SK-N-SH treated with all-trans-retinoic acid at 6 μM for 48 hours (cell line): ENCODE data around the gene USP28.

Experiments used
- ATAC-seq: fragments of 200-7000 bp; cut with Tn5 transposase; 3 replicates; pipeline ENCODE4 v1.9.1; 2020; ENCODE audit warnings: mild to moderate bottlenecking, moderate library complexity
- ARNTL ChIP-seq: fragments of 450-650 bp; formaldehyde crosslinking; IDR thresholded peaks from 2 replicates; pipeline ENCODE4 v1.5.0; 2020; ENCODE audit warnings: low read depth, mild to moderate bottlenecking, moderate library complexity, borderline replicate concordance
- CSDC2 ChIP-seq: fragments of 250-450 bp; sonication (Bioruptor Pico); IDR thresholded peaks from 2 replicates; pipeline ENCODE4 v1.5.0; 2020; ENCODE audit warnings: mild to moderate bottlenecking, moderate library complexity
- ESRRG ChIP-seq: fragments of 250-450 bp; sonication (Bioruptor Pico); IDR thresholded peaks from 2 replicates; pipeline ENCODE4 v1.6.1; 2021; ENCODE audit warnings: mild to moderate bottlenecking
- GLIS3 ChIP-seq: fragments of 250-450 bp; sonication (Bioruptor Pico); IDR thresholded peaks from 2 replicates; pipeline ENCODE4 v1.5.0; 2020; ENCODE audit warnings: mild to moderate bottlenecking, moderate library complexity
- ISL1 ChIP-seq: fragments of 250-450 bp; sonication (Bioruptor Pico); IDR thresholded peaks from 2 replicates; pipeline ENCODE4 v2.1.2; 2022; ENCODE audit warnings: mild to moderate bottlenecking, moderate library complexity
- OSR1 ChIP-seq: fragments of 250-450 bp; sonication (Bioruptor Pico); IDR thresholded peaks from 2 replicates; pipeline ENCODE4 v1.8.0; 2022; ENCODE audit warnings: moderate library complexity, mild to moderate bottlenecking, inconsistent platforms
- PPARA ChIP-seq: fragments of 250-450 bp; sonication (Bioruptor Pico); IDR thresholded peaks from 2 replicates; pipeline ENCODE4 v1.5.0; 2020; ENCODE audit warnings: mild to moderate bottlenecking, borderline replicate concordance
- RARB ChIP-seq: fragments of 250-450 bp; sonication (Bioruptor Pico); IDR thresholded peaks from 2 replicates; pipeline ENCODE4 v1.8.0; 2021; ENCODE audit warnings: mild to moderate bottlenecking, moderate library complexity
- SNAI2 ChIP-seq: fragments of 250-450 bp; sonication (Bioruptor Pico); IDR thresholded peaks from 2 replicates; pipeline ENCODE4 v1.5.0; 2020; ENCODE audit warnings: mild to moderate bottlenecking, moderate library complexity
- TCF4 ChIP-seq: fragments of 250-450 bp; sonication (Bioruptor Pico); IDR thresholded peaks from 2 replicates; pipeline ENCODE4 v1.8.0; 2021; ENCODE audit warnings: mild to moderate bottlenecking, moderate library complexity, borderline replicate concordance
- TOX ChIP-seq: fragments of 250-450 bp; sonication (Bioruptor Pico); IDR thresholded peaks from 2 replicates; pipeline ENCODE4 v1.8.0; 2021; ENCODE audit warnings: mild to moderate bottlenecking, moderate library complexity, borderline replicate concordance
- ZC3H10 ChIP-seq: fragments of 250-450 bp; sonication (Bioruptor Pico); IDR thresholded peaks from 2 replicates; pipeline ENCODE4 v1.5.1; 2021; ENCODE audit warnings: mild to moderate bottlenecking, moderate library complexity
- ZFP3 ChIP-seq: fragments of 250-450 bp; sonication (Bioruptor Pico); IDR thresholded peaks from 2 replicates; pipeline ENCODE4 v1.5.0; 2020; ENCODE audit warnings: mild to moderate bottlenecking, moderate library complexity
- ZFP30 ChIP-seq: fragments of 450-650 bp; formaldehyde crosslinking; IDR thresholded peaks from 2 replicates; pipeline ENCODE4 v1.5.0; 2022; ENCODE audit warnings: mild to moderate bottlenecking, moderate library complexity
- ZNF565 ChIP-seq: fragments of 450-650 bp; formaldehyde crosslinking; conservative IDR thresholded peaks from 2 replicates; pipeline ENCODE4 v1.5.0; 2020; ENCODE audit warnings: low read depth, mild to moderate bottlenecking, moderate library complexity
- ZNF70 ChIP-seq: fragments of 450-650 bp; formaldehyde crosslinking; IDR thresholded peaks from 2 replicates; pipeline ENCODE4 v1.5.0; 2020; ENCODE audit warnings: mild to moderate bottlenecking, moderate library complexity
- ZNF8 ChIP-seq: fragments of 450-650 bp; formaldehyde crosslinking; IDR thresholded peaks from 2 replicates; pipeline ENCODE4 v1.5.0; 2020; ENCODE audit warnings: mild to moderate bottlenecking, moderate library complexity
- TF ChIP-seq, protein P1 (sequence below): fragments of 250-450 bp; sonication (Bioruptor Pico); IDR thresholded peaks from 2 replicates; pipeline ENCODE4 v1.5.0; 2020; ENCODE audit warnings: mild to moderate bottlenecking, moderate library complexity
- TF ChIP-seq, protein P2 (sequence below): fragments of 250-450 bp; sonication (Bioruptor Pico); IDR thresholded peaks from 2 replicates; pipeline ENCODE4 v1.5.1; 2020; ENCODE audit warnings: low read depth, mild to moderate bottlenecking, moderate library complexity
- TF ChIP-seq, protein P3 (sequence below): fragments of 250-450 bp; sonication (Bioruptor Pico); IDR thresholded peaks from 2 replicates; pipeline ENCODE4 v1.8.0; 2020; ENCODE audit warnings: mild to moderate bottlenecking, moderate library complexity, borderline replicate concordance
- TF ChIP-seq, protein P4 (sequence below): fragments of 250-450 bp; sonication (Bioruptor Pico); IDR thresholded peaks from 2 replicates; pipeline ENCODE4 v1.8.0; 2021; ENCODE audit warnings: low read depth, mild to moderate bottlenecking, moderate library complexity, borderline replicate concordance
- TF ChIP-seq, protein P5 (sequence below): fragments of 250-450 bp; sonication (Bioruptor Pico); IDR thresholded peaks from 2 replicates; pipeline ENCODE4 v1.5.1; 2021; ENCODE audit warnings: mild to moderate bottlenecking, moderate library complexity

Gene USP28

DNA sequence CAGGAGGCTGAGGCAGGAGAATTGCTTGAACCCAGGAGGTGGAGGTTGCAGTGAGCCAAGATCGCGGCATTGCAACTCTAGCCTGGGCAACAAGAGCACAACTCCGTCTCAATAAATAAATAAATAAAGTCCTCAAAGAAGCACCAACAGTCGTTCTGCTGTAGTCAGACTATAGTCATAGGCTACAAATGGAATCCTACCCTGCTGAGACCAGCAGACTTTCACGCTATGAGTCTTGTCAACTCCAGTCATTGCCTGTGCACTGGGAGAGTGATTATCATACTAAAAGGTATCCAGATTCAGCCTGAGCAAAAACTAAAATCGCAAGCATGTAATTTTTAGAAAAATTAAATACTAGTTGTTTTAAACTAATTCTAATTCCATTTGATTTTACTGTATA is 19.6 kb downstream of the USP28 start:
- no peak for ATAC-seq
- no peak for TF ChIP-seq ZC3H10 (CRISPR knock-in tag)
- no peak for TF ChIP-seq RARB (CRISPR knock-in tag)
- TF ChIP-seq, protein P1, sequence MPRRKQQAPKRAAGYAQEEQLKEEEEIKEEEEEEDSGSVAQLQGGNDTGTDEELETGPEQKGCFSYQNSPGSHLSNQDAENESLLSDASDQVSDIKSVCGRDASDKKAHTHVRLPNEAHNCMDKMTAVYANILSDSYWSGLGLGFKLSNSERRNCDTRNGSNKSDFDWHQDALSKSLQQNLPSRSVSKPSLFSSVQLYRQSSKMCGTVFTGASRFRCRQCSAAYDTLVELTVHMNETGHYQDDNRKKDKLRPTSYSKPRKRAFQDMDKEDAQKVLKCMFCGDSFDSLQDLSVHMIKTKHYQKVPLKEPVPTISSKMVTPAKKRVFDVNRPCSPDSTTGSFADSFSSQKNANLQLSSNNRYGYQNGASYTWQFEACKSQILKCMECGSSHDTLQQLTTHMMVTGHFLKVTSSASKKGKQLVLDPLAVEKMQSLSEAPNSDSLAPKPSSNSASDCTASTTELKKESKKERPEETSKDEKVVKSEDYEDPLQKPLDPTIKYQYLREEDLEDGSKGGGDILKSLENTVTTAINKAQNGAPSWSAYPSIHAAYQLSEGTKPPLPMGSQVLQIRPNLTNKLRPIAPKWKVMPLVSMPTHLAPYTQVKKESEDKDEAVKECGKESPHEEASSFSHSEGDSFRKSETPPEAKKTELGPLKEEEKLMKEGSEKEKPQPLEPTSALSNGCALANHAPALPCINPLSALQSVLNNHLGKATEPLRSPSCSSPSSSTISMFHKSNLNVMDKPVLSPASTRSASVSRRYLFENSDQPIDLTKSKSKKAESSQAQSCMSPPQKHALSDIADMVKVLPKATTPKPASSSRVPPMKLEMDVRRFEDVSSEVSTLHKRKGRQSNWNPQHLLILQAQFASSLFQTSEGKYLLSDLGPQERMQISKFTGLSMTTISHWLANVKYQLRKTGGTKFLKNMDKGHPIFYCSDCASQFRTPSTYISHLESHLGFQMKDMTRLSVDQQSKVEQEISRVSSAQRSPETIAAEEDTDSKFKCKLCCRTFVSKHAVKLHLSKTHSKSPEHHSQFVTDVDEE: no peak
- TF ChIP-seq TCF4: no peak
- no peak for TF ChIP-seq OSR1 (CRISPR knock-in tag)
- TF ChIP-seq, protein P2, sequence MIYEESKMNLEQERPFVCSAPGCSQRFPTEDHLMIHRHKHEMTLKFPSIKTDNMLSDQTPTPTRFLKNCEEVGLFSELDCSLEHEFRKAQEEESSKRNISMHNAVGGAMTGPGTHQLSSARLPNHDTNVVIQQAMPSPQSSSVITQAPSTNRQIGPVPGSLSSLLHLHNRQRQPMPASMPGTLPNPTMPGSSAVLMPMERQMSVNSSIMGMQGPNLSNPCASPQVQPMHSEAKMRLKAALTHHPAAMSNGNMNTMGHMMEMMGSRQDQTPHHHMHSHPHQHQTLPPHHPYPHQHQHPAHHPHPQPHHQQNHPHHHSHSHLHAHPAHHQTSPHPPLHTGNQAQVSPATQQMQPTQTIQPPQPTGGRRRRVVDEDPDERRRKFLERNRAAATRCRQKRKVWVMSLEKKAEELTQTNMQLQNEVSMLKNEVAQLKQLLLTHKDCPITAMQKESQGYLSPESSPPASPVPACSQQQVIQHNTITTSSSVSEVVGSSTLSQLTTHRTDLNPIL (CRISPR knock-in tag): no peak
- TF ChIP-seq CSDC2 (CRISPR knock-in tag): no peak
- no peak for TF ChIP-seq ZFP3 (CRISPR knock-in tag)
- TF ChIP-seq GLIS3: no peak
- TF ChIP-seq PPARA (CRISPR knock-in tag): no peak
- TF ChIP-seq ZNF8 (CRISPR knock-in tag): no peak
- TF ChIP-seq, protein P3, sequence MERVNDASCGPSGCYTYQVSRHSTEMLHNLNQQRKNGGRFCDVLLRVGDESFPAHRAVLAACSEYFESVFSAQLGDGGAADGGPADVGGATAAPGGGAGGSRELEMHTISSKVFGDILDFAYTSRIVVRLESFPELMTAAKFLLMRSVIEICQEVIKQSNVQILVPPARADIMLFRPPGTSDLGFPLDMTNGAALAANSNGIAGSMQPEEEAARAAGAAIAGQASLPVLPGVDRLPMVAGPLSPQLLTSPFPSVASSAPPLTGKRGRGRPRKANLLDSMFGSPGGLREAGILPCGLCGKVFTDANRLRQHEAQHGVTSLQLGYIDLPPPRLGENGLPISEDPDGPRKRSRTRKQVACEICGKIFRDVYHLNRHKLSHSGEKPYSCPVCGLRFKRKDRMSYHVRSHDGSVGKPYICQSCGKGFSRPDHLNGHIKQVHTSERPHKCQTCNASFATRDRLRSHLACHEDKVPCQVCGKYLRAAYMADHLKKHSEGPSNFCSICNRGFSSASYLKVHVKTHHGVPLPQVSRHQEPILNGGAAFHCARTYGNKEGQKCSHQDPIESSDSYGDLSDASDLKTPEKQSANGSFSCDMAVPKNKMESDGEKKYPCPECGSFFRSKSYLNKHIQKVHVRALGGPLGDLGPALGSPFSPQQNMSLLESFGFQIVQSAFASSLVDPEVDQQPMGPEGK (CRISPR knock-in tag): no peak
- TF ChIP-seq, protein P4, sequence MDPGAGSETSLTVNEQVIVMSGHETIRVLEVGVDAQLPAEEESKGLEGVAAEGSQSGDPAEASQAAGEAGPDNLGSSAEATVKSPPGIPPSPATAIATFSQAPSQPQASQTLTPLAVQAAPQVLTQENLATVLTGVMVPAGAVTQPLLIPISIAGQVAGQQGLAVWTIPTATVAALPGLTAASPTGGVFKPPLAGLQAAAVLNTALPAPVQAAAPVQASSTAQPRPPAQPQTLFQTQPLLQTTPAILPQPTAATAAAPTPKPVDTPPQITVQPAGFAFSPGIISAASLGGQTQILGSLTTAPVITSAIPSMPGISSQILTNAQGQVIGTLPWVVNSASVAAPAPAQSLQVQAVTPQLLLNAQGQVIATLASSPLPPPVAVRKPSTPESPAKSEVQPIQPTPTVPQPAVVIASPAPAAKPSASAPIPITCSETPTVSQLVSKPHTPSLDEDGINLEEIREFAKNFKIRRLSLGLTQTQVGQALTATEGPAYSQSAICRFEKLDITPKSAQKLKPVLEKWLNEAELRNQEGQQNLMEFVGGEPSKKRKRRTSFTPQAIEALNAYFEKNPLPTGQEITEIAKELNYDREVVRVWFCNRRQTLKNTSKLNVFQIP (CRISPR knock-in tag): no peak
- TF ChIP-seq ARNTL (CRISPR knock-in tag): no peak
- TF ChIP-seq, protein P5, sequence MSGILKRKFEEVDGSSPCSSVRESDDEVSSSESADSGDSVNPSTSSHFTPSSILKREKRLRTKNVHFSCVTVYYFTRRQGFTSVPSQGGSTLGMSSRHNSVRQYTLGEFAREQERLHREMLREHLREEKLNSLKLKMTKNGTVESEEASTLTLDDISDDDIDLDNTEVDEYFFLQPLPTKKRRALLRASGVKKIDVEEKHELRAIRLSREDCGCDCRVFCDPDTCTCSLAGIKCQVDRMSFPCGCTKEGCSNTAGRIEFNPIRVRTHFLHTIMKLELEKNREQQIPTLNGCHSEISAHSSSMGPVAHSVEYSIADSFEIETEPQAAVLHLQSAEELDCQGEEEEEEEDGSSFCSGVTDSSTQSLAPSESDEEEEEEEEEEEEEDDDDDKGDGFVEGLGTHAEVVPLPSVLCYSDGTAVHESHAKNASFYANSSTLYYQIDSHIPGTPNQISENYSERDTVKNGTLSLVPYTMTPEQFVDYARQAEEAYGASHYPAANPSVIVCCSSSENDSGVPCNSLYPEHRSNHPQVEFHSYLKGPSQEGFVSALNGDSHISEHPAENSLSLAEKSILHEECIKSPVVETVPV (CRISPR knock-in tag): no peak
- TF ChIP-seq ZNF70 (CRISPR knock-in tag): no peak
- TF ChIP-seq ESRRG (CRISPR knock-in tag): no peak
- no peak for TF ChIP-seq ZFP30
- no peak for TF ChIP-seq SNAI2 (CRISPR knock-in tag)
- no peak for TF ChIP-seq ISL1 (CRISPR knock-in tag)

DNA sequence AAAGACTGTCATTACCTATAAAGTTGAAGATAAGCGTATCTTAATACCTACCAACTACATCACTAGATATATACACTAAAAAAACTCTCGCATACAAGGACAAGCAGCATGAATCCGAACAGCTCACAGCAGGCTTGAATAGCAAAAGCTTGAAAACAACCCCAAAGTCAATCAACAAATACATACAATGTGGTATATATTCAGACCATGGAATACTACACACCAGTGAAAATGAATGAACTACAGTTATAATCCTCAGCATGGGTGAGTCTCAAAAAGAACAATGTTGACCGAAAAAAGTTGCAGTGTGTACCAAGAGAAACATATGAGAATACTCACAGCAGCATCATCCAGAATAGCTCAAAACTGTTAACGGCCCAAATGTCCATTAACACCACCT is 25.2 kb downstream of the USP28 start:
- TF ChIP-seq SNAI2 (CRISPR knock-in tag) (no peak), ZNF565 (CRISPR knock-in tag) (no peak), ESRRG (CRISPR knock-in tag) (no peak), ARNTL (CRISPR knock-in tag) (no peak), ZFP30 (no peak), ZFP3 (CRISPR knock-in tag) (no peak), ZC3H10 (CRISPR knock-in tag) (no peak)
- no peak for ATAC-seq

DNA sequence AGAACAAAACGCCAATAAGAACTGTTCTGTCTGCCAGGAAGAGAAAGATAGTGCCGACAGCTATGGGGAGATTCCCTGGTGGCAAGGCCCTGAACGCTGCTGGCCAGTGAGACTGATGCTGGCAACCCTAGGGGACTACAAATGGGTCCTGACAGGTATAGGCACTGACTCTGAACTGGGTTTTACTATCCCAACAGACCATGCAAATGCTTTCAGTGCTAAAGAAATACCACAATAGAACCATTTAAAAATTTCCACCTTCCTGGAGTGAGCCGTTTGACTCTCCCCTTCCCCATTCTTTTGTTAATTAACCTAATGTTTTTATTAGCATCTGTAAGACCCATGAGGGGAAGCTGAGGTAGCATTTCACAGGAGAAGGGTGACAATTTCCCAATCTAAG is 25.7 kb downstream of the USP28 start:
- ATAC-seq: no peak
- no peak for TF ChIP-seq ZFP30
- no peak for TF ChIP-seq ISL1 (CRISPR knock-in tag)
- TF ChIP-seq, protein P1: no peak
- no peak for TF ChIP-seq PPARA (CRISPR knock-in tag)
- no peak for TF ChIP-seq OSR1 (CRISPR knock-in tag)
- TF ChIP-seq GLIS3: no peak
- no peak for TF ChIP-seq ARNTL (CRISPR knock-in tag)
- TF ChIP-seq, protein P3 (CRISPR knock-in tag): no peak
- no peak for TF ChIP-seq TOX
- TF ChIP-seq TCF4: no peak
- TF ChIP-seq ESRRG (CRISPR knock-in tag): no peak
